A549 (cell line): ENCODE results near the gene OR4K14.

Experiments used
- CTCF ChIP-seq: fragments of >200 bp; sonication (Bioruptor Twin); formaldehyde crosslinking; IDR thresholded peaks from 3 replicates; pipeline ENCODE4 v1.5.1; 2016
- FOSL2 ChIP-seq, 2 experiments: fragments of 450-650 bp in 1 of 2; fragments of >200 bp in 1 of 2; sonication (Bioruptor Twin) in 1 of 2; formaldehyde crosslinking; IDR thresholded peaks; 2 replicates each; pipeline versions ENCODE4 v1.5.0 to v1.6.1; 2016 to 2020; ENCODE audit warnings: mild to moderate bottlenecking in 1 of 2, moderate library complexity in 1 of 2
- MYC ChIP-seq: IDR thresholded peaks from 2 replicates; pipeline ENCODE4 v1.6.1; 2012; ENCODE audit warnings: mild to moderate bottlenecking, inconsistent platforms, low read length, improper control_type of control experiment, borderline replicate concordance
- PBX3 ChIP-seq: IDR thresholded peaks from 2 replicates; pipeline ENCODE4 v1.6.1; 2012
- POLR2A ChIP-seq: IDR thresholded peaks from 2 replicates; pipeline ENCODE4 v1.6.1; 2012; ENCODE audit warnings: mild to moderate bottlenecking, low read length
- SREBF2 ChIP-seq: fragments of 450-650 bp; IDR thresholded peaks from 2 replicates; pipeline ENCODE4 v1.6.1; 2014; ENCODE audit warnings: mild to moderate bottlenecking, moderate library complexity

DNA sequence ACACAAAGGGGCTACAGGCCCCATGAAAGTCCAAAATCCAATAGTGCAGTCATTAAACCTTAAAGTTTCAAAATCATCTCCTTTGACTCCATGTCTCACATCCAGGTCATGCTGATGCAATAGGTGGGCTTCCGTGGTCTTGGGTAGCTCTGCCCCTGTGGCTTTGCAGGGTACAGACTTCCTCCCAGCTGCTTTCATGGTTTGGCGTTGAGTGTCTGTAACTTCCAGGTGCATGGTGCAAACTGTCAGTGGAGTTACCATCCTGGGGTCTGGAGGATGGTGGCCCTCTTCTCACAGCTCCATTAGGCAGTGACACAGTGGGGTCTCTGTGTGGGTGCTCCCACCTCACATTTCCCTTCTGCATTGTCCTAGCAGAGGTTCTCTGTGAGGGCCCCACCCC is 25.7 kb downstream of the OR4K14 start:
- no peak for TF ChIP-seq FOSL2 (IDR thresholded peaks at IDR 0.05)
- no peak for TF ChIP-seq FOSL2 (CRISPR knock-in tag; IDR thresholded peaks at IDR 0.05)
- TF ChIP-seq CTCF: no peak
- TF ChIP-seq POLR2A: no peak
- no peak for TF ChIP-seq PBX3
- TF ChIP-seq MYC: no peak
- TF ChIP-seq SREBF2: no peak
